OCI-LY7 (cell line): Measurements from ENCODE around the gene SRL. TPM values are rescaled to one million over a fixed set of nuclear protein-coding genes. Genes with fewer than 3 reads are reported as not detected.
"Not testable (repeated sequence)": the region's sequence is repeated elsewhere in the genome, so short reads cannot be mapped to it uniquely, and the experiment has no call there.

Experiments used
- BruUV-seq: library from RNA; stranded (reverse); fragments of 400-500 nt; replicated peaks from 2 replicates; lab custom pipeline; 2021; lab: Mats Ljungman, UMichigan
- CTCF ChIA-PET: fragments of 300-600 bp; sonication (Branson Sonifier 250); formaldehyde crosslinking; loops from one replicate; lab custom pipeline; 2022; ENCODE audit warnings: antibody characterized with exemption; ENCODE audit not compliant: unreplicated experiment; lab: Charles Lee
- POLR2A ChIA-PET: fragments of 300-600 bp; sonication (Branson Sonifier 250); formaldehyde crosslinking; loops from one replicate; lab custom pipeline; 2022; ENCODE audit warnings: antibody characterized with exemption; lab: Charles Lee
- DNase-seq: peaks from one replicate; pipeline ENCODE4 v3.0.0-alpha.2; 2015; ENCODE audit warnings: low spot score
- H2AFZ ChIP-seq: fragments of 200-600 bp; sonication (generic), shearing (Covaris generic); 2 replicates; pipeline ENCODE4 v1.6.1; 2014; ENCODE audit warnings: mild to moderate bottlenecking, antibody characterized with exemption, low read length, moderate library complexity
- H3K27ac ChIP-seq: fragments of 200-600 bp; sonication (generic); 2 replicates; pipeline ENCODE4 v1.5.1; 2014; ENCODE audit warnings: mixed run types, low read depth, mild to moderate bottlenecking, moderate library complexity, low read length, inconsistent platforms; ENCODE audit not compliant: poor library complexity, severe bottlenecking
- H3K36me3 ChIP-seq: fragments of 200-600 bp; sonication (generic); 2 replicates; pipeline ENCODE4 v1.6.1; 2014; ENCODE audit warnings: mild to moderate bottlenecking, antibody characterized with exemption, low read length, moderate library complexity, mixed read lengths; ENCODE audit not compliant: insufficient read depth
- H3K4me1 ChIP-seq: fragments of 200-600 bp; sonication (generic); 2 replicates; pipeline ENCODE4 v1.5.1; 2014; ENCODE audit warnings: mild to moderate bottlenecking, low read length; ENCODE audit not compliant: insufficient read depth, poor library complexity, severe bottlenecking
- H3K4me2 ChIP-seq: fragments of 200-600 bp; sonication (generic); 2 replicates; pipeline ENCODE4 v1.6.1; 2014; ENCODE audit warnings: mild to moderate bottlenecking, low read length
- H3K4me3 ChIP-seq: fragments of 200-600 bp; sonication (generic); 2 replicates; pipeline ENCODE4 v1.5.1; 2014; ENCODE audit warnings: mild to moderate bottlenecking, low read depth, low read length; ENCODE audit not compliant: poor library complexity, severe bottlenecking
- H3K79me2 ChIP-seq: fragments of 200-600 bp; sonication (generic); 2 replicates; pipeline ENCODE4 v1.6.1; 2016; ENCODE audit warnings: low read depth, mild to moderate bottlenecking, low read length, moderate library complexity, mixed read lengths; ENCODE audit not compliant: insufficient read depth
- H3K9me2 ChIP-seq: fragments of 200-600 bp; sonication (generic); 2 replicates; pipeline ENCODE4 v1.6.1; 2016; ENCODE audit warnings: mild to moderate bottlenecking, low read length, mixed read lengths; ENCODE audit not compliant: insufficient read depth
- H3K9me3 ChIP-seq: fragments of 200-600 bp; sonication (generic); 2 replicates; pipeline ENCODE4 v1.6.1; 2014; ENCODE audit warnings: mild to moderate bottlenecking, mixed run types, low read length, mixed read lengths
- H4K20me1 ChIP-seq: fragments of 200-600 bp; sonication (generic); 2 replicates; pipeline ENCODE4 v1.6.1; 2014; ENCODE audit warnings: mild to moderate bottlenecking, antibody characterized with exemption, low read length, moderate library complexity, mixed read lengths; ENCODE audit not compliant: insufficient read depth
- CTCF ChIP-seq: fragments of 200-600 bp; sonication (generic); conservative IDR thresholded peaks from 2 replicates; pipeline ENCODE4 v1.5.1; 2014; ENCODE audit warnings: mild to moderate bottlenecking, antibody characterized with exemption, low read length, moderate library complexity, mixed read lengths
- EZH2phosphoT487 ChIP-seq: fragments of 200-600 bp; sonication (generic); IDR thresholded peaks from 2 replicates; pipeline ENCODE4 v1.6.1; 2018; ENCODE audit warnings: low read depth, borderline replicate concordance, mild to moderate bottlenecking, mixed run types, antibody characterized with exemption, low read length, moderate library complexity, mixed read lengths
- intact Hi-C: fragments of 100-400 bp; cut with micrococcal nuclease; formaldehyde crosslinking; loops from one replicate; pipeline ENCODE4 v1.10.0; 2022; ENCODE audit not compliant: unreplicated experiment
- total RNA-seq, 2 experiments: library from RNA; depleted of rRNA in 1 of 2; stranded (reverse); fragments of >200 nt in 1 of 2; shearing (Covaris generic) in 1 of 2; gene quantifications; 2 replicates each; pipeline ENCODE4 v1.2.3, GENCODE V29; 2014 to 2022

SRL gene
- total RNA-seq, 2 experiments from 2014 or later: not detected

GRCh38 chr16:4212934-4213296, 29.0 kb downstream of the SRL start:
- H3K36me3 ChIP-seq: no peaks in the 10 kb centered on the region
- TF ChIP-seq CTCF (no peak), EZH2phosphoT487 (no peak)
- no peak overlapping the region for H2AFZ ChIP-seq
- no peaks in the 10 kb centered on the region for H3K79me2 ChIP-seq
- CTCF ChIA-PET: no interaction called here
- H3K27ac ChIP-seq: no peak overlapping the region
- POLR2A ChIA-PET: no interaction called here
- no peak overlapping the region for H3K4me2 ChIP-seq
- no peaks in the 10 kb centered on the region for H3K9me3 ChIP-seq
- no peak for DNase-seq
- H3K4me1 ChIP-seq: no peaks in the 10 kb centered on the region
- BruUV-seq: no TSS peak
- no peaks in the 10 kb centered on the region for H4K20me1 ChIP-seq
- no peak overlapping the region for H3K4me3 ChIP-seq
- intact Hi-C loops: no loop called here
- H3K9me2 ChIP-seq: no peaks in the 10 kb centered on the region

- no peaks in the 10 kb centered on the region for H3K9me3 ChIP-seq
- no peak overlapping the region for H3K4me3 ChIP-seq
- intact Hi-C loops: no loop called here
- H3K4me2 ChIP-seq: no peak overlapping the region
- ChIA-PET CTCF (no interaction called here), POLR2A (no interaction called here)
- TF ChIP-seq CTCF: no peak
- no peak for TF ChIP-seq EZH2phosphoT487
- no peak for DNase-seq
- no peaks in the 10 kb centered on the region for H4K20me1 ChIP-seq
- no peaks in the 10 kb centered on the region for H3K79me2 ChIP-seq
- no peaks in the 10 kb centered on the region for H3K4me1 ChIP-seq
- no peaks in the 10 kb centered on the region for H3K9me2 ChIP-seq
- no peaks in the 10 kb centered on the region for H3K36me3 ChIP-seq
- H2AFZ ChIP-seq: no peak overlapping the region
- H3K27ac ChIP-seq: no peak overlapping the region
- no TSS peak for BruUV-seq
Observed at GRCh38 chr16:4212211-4212933, 29.5 kb downstream of the SRL start.

GRCh38 chr16:4211445-4212210, 30.3 kb downstream of the SRL start:
- POLR2A ChIA-PET, H3K9me3 ChIP-seq, H3K36me3 ChIP-seq, BruUV-seq, H3K4me1 ChIP-seq, DNase-seq, H4K20me1 ChIP-seq, H3K9me2 ChIP-seq, H3K79me2 ChIP-seq, CTCF ChIA-PET, H2AFZ ChIP-seq, H3K4me3 ChIP-seq, H3K27ac ChIP-seq, H3K4me2 ChIP-seq, intact Hi-C loops: not testable (repeated sequence)
